Measurements from ENCODE around the gene VPS37B.

The VPS37B gene

GRCh38 chr12:122862110-122862634 is 33.8 kb downstream of the VPS37B start:
- H3K4me3 ChIP-seq (ENCODE audit: low read depth, low read length), result no peak overlapping the region
- no peaks in the 10 kb centered on the region; the same call in 1 of the 2 replicates for H3K27me3 ChIP-seq (ENCODE audit: control insufficient read depth, insufficient read depth, low read length)
- H3K9ac ChIP-seq (ENCODE audit: low read length), result no peak overlapping the region
- peaks cover 29% of the 10 kb centered on the region for H3K36me3 ChIP-seq (ENCODE audit: control insufficient read depth, insufficient read depth, low read length)
- no peak overlapping the region for H3K27ac ChIP-seq (ENCODE audit: low read depth, low read length)
- H3K4me1 ChIP-seq (ENCODE audit: control insufficient read depth, insufficient read depth, low read length), result peaks cover 5% of the 10 kb centered on the region; the same call in 1 of the 2 replicates
- H3K9me3 ChIP-seq (ENCODE audit: control insufficient read depth, insufficient read depth, low read depth, low read length), result no peaks in the 10 kb centered on the region

GRCh38 chr12:122861587-122861970 is 34.3 kb downstream of the VPS37B start:
- no peak overlapping the region for H3K9ac ChIP-seq (ENCODE audit: low read length)
- no peak overlapping the region for H3K4me3 ChIP-seq (ENCODE audit: low read depth, low read length)
- peaks cover 5% of the 10 kb centered on the region; the same call in 1 of the 2 replicates for H3K4me1 ChIP-seq (ENCODE audit: control insufficient read depth, insufficient read depth, low read length)
- peaks cover 27% of the 10 kb centered on the region for H3K36me3 ChIP-seq (ENCODE audit: control insufficient read depth, insufficient read depth, low read length)
- H3K27ac ChIP-seq (ENCODE audit: low read depth, low read length), result no peak overlapping the region
- H3K9me3 ChIP-seq (ENCODE audit: control insufficient read depth, insufficient read depth, low read depth, low read length), result no peaks in the 10 kb centered on the region
- no peaks in the 10 kb centered on the region; the same call in 1 of the 2 replicates for H3K27me3 ChIP-seq (ENCODE audit: control insufficient read depth, insufficient read depth, low read length)

GRCh38 chr12:122860854-122861586 is 34.9 kb downstream of the VPS37B start:
- peaks cover 5% of the 10 kb centered on the region; the same call in 1 of the 2 replicates for H3K4me1 ChIP-seq (ENCODE audit: control insufficient read depth, insufficient read depth, low read length)
- H3K9ac ChIP-seq (ENCODE audit: low read length), result no peak overlapping the region
- no peak overlapping the region for H3K27ac ChIP-seq (ENCODE audit: low read depth, low read length)
- no peaks in the 10 kb centered on the region; the same call in 1 of the 2 replicates for H3K27me3 ChIP-seq (ENCODE audit: control insufficient read depth, insufficient read depth, low read length)
- no peaks in the 10 kb centered on the region for H3K9me3 ChIP-seq (ENCODE audit: control insufficient read depth, insufficient read depth, low read depth, low read length)
- peaks cover 27% of the 10 kb centered on the region for H3K36me3 ChIP-seq (ENCODE audit: control insufficient read depth, insufficient read depth, low read length)
- H3K4me3 ChIP-seq (ENCODE audit: low read depth, low read length), result no peak overlapping the region

DNA sequence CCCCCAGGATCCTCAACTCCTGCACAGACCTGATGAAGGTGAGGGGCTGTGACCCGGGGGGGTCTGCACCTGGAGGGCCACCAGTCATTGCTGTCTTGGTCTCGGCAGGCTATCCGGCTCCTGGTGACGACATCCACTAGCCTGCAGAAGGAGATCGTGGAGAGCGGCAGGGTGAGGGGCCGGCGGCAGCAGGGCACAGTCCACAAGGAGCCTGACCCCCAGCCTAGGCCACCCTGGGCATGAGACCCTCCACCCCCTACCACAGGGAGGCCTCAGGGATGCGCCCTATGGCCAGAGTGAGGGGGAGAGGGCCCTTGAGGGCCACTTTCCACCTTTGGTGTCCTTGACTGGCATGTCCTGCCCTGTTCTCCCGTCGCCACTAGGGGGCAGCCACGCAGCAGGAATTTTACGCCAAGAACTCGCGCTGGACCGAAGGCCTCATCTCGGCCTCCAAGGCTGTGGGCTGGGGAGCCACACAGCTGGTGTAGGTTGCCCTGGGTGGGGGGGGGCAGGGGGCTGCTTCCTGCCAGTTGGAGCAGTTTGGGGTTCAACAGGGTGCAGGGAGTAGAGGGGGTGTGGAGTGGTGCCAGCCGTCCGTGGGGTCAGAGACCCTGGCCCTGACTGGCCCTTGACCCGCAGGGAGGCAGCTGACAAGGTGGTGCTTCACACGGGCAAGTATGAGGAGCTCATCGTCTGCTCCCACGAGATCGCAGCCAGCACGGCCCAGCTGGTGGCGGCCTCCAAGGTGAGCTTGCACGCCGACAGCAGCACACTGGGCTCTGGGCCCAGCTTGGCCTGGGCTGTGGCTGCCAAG is 35.7 kb downstream of the VPS37B start:
- Histone ChIP-seq H3K4me3 (ENCODE audit: low read depth, low read length) (no peak overlapping the region), H3K27ac (ENCODE audit: low read depth, low read length) (no peak overlapping the region), H3K27me3 (ENCODE audit: control insufficient read depth, insufficient read depth, low read length) (no peaks in the 10 kb centered on the region), H3K4me1 (ENCODE audit: control insufficient read depth, insufficient read depth, low read length) (peaks cover 5% of the 10 kb centered on the region; the same call in 1 of the 2 replicates), H3K9me3 (ENCODE audit: control insufficient read depth, insufficient read depth, low read depth, low read length) (no peaks in the 10 kb centered on the region), H3K9ac (ENCODE audit: low read length) (no peak overlapping the region), H3K36me3 (ENCODE audit: control insufficient read depth, insufficient read depth, low read length) (peaks cover 32% of the 10 kb centered on the region)

GRCh38 chr12:122859303-122860039 is 36.5 kb downstream of the VPS37B start:
- Histone ChIP-seq H3K36me3 (ENCODE audit: control insufficient read depth, insufficient read depth, low read length) (peaks cover 33% of the 10 kb centered on the region), H3K27me3 (ENCODE audit: control insufficient read depth, insufficient read depth, low read length) (no peaks in the 10 kb centered on the region), H3K9me3 (ENCODE audit: control insufficient read depth, insufficient read depth, low read depth, low read length) (no peaks in the 10 kb centered on the region), H3K9ac (ENCODE audit: low read length) (no peak overlapping the region), H3K27ac (ENCODE audit: low read depth, low read length) (no peak overlapping the region), H3K4me1 (ENCODE audit: control insufficient read depth, insufficient read depth, low read length) (peaks cover 5% of the 10 kb centered on the region; the same call in 1 of the 2 replicates), H3K4me3 (ENCODE audit: low read depth, low read length) (no peak overlapping the region)

DNA sequence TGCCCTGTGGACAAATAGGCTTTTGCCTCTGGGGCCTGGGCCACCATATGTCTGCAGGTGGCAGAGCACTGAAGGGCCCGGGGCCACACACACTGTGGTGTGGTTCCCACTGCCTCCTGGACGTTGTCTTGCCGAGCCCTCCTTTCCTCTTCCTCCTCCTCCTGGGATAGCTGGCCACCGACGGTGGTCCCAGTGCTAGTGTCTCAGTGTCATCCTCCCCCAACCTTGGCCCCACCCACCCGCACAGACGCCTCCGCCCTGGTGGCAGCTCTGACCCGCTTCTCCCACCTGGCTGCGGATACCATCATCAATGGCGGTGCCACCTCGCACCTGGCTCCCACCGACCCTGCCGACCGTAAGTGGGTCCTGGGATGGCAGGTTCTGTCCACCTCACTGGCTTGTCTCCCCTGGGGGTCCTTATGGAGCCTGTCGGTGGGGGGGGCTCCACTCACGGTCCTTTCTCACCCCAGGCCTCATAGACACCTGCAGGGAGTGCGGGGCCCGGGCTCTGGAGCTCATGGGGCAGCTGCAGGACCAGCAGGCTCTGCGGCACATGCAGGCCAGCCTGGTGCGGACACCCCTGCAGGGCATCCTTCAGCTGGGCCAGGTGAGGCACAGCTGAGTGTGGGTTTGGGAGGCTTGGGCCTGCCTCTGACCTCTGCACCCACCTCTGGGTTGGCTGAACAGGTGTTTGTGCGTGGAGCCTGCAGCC is 37.2 kb downstream of the VPS37B start:
- H3K4me1 ChIP-seq (ENCODE audit: control insufficient read depth, insufficient read depth, low read length), result peaks cover 5% of the 10 kb centered on the region; the same call in 1 of the 2 replicates
- H3K9me3 ChIP-seq (ENCODE audit: control insufficient read depth, insufficient read depth, low read depth, low read length), result no peaks in the 10 kb centered on the region
- H3K4me3 ChIP-seq (ENCODE audit: low read depth, low read length), result no peak overlapping the region
- H3K27me3 ChIP-seq (ENCODE audit: control insufficient read depth, insufficient read depth, low read length), result no peaks in the 10 kb centered on the region
- H3K36me3 ChIP-seq (ENCODE audit: control insufficient read depth, insufficient read depth, low read length), result peaks cover 33% of the 10 kb centered on the region
- no peak overlapping the region for H3K9ac ChIP-seq (ENCODE audit: low read length)
- no peak overlapping the region for H3K27ac ChIP-seq (ENCODE audit: low read depth, low read length)

- Histone ChIP-seq H3K27me3 (ENCODE audit: control insufficient read depth, insufficient read depth, low read length) (no peaks in the 10 kb centered on the region), H3K9me3 (ENCODE audit: control insufficient read depth, insufficient read depth, low read depth, low read length) (no peaks in the 10 kb centered on the region), H3K4me1 (ENCODE audit: control insufficient read depth, insufficient read depth, low read length) (peaks cover 3% of the 10 kb centered on the region; the same call in 1 of the 2 replicates), H3K27ac (ENCODE audit: low read depth, low read length) (no peak overlapping the region), H3K36me3 (ENCODE audit: control insufficient read depth, insufficient read depth, low read length) (peaks cover 33% of the 10 kb centered on the region), H3K9ac (ENCODE audit: low read length) (no peak overlapping the region), H3K4me3 (ENCODE audit: low read depth, low read length) (no peak overlapping the region)
Observed at GRCh38 chr12:122858171-122858570, 37.8 kb downstream of the VPS37B start.

GRCh38 chr12:122856999-122857671 is 38.8 kb downstream of the VPS37B start:
- H3K9me3 ChIP-seq (ENCODE audit: control insufficient read depth, insufficient read depth, low read depth, low read length), result no peaks in the 10 kb centered on the region
- H3K36me3 ChIP-seq (ENCODE audit: control insufficient read depth, insufficient read depth, low read length), result peaks cover 34% of the 10 kb centered on the region
- no peak overlapping the region for H3K27ac ChIP-seq (ENCODE audit: low read depth, low read length)
- H3K27me3 ChIP-seq (ENCODE audit: control insufficient read depth, insufficient read depth, low read length), result no peaks in the 10 kb centered on the region
- H3K4me1 ChIP-seq (ENCODE audit: control insufficient read depth, insufficient read depth, low read length), result no peaks in the 10 kb centered on the region
- no peak overlapping the region for H3K4me3 ChIP-seq (ENCODE audit: low read depth, low read length)
- H3K9ac ChIP-seq (ENCODE audit: low read length), result no peak overlapping the region

- no peak overlapping the region for H3K4me3 ChIP-seq (ENCODE audit: low read depth, low read length)
- no peaks in the 10 kb centered on the region for H3K27me3 ChIP-seq (ENCODE audit: control insufficient read depth, insufficient read depth, low read length)
- no peak overlapping the region for H3K27ac ChIP-seq (ENCODE audit: low read depth, low read length)
- H3K4me1 ChIP-seq (ENCODE audit: control insufficient read depth, insufficient read depth, low read length), result no peaks in the 10 kb centered on the region
- H3K9ac ChIP-seq (ENCODE audit: low read length), result no peak overlapping the region
- peaks cover 28% of the 10 kb centered on the region for H3K36me3 ChIP-seq (ENCODE audit: control insufficient read depth, insufficient read depth, low read length)
- H3K9me3 ChIP-seq (ENCODE audit: control insufficient read depth, insufficient read depth, low read depth, low read length), result no peaks in the 10 kb centered on the region
Observed at GRCh38 chr12:122855928-122856831, 39.7 kb downstream of the VPS37B start.
